Measurements from ENCODE around the gene NDUFB8. TPM values are rescaled to one million over a fixed set of nuclear protein-coding genes. Genes with fewer than 3 reads are reported as not detected.
"Not testable (repeated sequence)": the region's sequence is repeated elsewhere in the genome, so short reads cannot be mapped to it uniquely, and the experiment has no call there.

NDUFB8 gene
- 111 TPM for total RNA-seq

DNA sequence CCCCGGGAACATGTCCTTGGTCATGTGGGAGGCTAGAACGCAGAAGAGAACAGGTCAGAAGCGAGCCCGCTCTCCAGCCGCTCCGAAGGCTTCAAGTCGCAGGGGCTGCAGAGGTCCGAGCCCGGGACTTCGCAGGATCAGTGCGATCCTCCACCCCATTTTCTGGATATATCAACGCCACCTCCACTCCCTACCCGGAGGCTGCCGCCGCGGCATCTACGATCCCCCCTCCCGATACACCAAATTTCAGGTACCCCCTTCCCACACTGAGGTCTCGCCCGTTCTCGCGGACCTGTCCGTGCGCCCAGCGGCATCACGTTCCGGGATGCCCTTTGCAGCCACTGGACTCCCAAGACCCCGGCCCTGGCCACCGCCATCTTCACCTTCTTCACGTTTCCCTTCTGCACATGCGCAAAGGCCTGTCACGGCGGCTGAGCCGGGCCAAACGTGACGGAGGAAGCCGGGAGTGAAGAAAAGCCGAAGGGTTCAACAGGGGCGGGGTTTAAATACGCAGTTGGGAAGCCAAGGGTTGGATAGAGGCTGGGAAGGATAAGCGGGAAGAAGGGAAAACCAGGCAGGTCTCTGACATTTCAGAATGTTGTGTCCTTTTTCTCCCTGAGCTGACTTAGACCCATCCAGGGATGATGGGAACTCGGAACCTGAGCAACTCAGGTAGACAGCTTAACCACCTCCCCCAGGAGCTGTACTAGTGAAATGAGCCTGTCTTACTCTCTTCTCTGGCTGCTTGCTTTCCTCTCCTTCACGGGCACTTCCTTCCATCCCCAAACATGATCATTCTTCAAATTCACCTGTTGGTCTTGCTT lies at the start of gene NDUFB8:
Gene NDUFB8, minus strand, starts transcription at position 397 of the 824 bp plus-strand sequence. Its CDS starts 20 bp downstream, at position 377.
- DNase-seq: peak; percentile 55

DNA sequence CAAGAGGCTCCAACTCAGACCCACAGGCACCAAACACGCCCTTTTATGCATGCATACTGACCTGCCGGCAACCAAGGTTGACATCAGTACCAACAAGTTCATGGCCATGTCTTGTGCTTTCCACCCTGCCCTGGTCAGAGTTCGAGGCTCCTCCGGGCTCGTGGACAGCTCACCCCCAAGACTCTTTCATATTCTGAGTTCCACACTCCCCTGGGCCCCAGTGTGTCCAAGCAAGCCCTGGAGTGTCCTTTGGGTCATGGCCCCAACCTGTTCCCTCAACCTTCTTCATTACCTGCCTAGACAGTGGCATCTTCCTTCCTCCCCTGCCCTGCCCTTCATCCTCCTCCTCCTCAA lies 46.6 kb upstream of the NDUFB8 start:
- no peak for DNase-seq

DNA sequence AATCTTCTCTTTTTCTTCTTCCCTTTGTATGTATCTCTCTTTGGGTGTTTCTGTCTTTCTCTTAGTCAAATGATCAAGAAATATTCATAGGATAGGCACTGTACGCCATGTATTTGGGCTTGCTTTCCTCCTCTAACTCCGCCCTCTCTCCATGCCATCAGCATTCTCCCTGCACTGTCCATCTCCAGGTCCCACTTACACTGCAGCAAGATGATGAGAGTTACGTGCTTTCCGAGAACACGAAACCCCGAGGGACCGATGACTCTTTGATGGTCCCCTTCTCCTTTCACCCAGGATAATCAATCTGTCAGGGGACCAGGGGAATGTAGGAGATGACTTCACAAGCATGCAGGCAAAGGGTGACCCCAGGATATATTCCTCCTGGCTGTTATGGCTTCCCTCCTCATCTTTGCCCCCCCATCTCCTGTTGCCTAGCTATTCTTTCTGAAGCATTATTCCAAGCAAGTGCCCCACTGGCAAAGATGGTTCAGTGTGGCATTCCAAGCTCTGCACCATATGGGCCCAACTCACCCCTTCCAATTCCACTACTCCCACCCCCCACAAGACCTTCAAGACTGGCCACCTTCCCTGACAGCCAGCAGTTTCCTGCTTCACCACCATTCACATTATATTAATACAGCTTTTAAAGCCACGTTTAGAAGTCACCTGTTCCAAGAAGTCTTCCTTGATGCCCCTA lies 46.1 kb upstream of the NDUFB8 start:
- no peak for DNase-seq

DNA sequence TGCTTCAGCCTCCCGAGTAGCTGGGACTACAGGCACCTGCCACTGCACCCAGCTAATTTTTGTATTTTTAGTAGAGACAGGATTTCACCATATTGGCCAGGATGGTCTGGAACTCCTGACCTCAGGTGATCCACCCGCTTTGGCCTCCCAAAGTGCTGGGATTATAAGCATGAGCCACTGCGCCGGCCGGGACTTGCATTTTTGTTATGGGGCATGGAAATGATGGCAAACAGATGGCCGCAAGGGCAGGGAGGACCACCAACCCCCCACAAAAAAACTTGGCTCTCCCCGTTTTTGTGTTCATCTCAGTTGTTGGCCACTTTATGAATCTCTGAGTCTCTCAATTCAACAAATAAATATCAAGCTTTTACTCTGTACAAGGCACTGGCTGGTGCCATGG lies 45.5 kb upstream of the NDUFB8 start:
- not testable (repeated sequence) for DNase-seq

DNA sequence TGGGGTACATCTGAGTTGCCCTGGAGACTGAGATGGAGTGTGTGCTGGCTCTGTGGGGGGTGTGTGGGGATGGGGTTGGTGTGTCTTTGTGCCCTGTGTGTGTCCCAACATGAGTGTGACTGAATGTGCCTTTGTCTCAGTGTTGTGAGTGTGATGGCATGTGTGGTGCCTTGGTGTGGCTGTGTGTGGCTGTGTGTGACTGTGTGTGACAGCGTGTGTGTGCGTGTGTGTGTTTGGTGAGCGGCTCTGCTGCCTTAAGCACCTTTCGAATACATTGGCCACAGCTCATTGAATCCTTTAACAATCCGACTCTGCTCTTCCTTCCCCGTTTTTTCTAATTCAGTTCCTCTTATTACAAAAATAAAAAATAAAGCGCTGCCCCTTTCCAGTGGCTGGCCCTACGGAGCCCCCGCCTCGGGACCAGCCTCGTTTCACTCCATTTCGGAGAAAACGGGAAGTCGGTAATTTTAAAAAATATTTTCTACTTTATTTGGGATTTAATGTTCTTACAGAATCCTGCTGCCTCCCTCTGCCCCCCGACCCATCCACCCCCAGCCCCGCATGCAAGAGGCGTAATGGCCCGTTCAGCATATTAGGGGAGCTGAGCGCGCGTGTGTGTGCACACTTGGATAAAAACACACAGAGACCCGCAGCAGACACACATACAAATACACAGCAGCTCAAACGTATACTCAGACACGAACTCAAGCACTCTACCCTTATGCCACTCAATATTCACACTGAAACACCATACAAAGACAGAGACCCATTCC lies 41.6 kb upstream of the NDUFB8 start:
- no peak for DNase-seq

DNA sequence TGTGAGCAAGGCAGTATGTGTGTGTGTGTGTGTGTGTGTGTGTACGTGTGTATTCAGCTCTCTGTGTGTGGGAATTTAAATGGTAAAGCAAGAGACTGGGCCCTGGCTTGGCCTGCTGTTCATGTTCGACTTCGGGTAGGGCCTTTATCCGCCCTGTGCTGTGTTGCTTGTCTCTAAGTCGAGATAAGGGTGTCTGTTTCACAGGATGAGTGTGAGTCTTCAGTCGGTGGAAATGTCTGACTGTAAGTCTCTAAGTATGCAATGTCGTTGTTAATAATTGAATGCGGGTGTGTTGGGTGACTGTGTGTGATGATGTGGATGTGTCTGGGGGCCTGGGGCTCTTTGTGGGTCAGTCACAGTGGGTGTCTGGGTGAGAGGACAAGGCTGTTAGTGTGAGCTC lies 40.8 kb upstream of the NDUFB8 start:
- no peak for DNase-seq

DNA sequence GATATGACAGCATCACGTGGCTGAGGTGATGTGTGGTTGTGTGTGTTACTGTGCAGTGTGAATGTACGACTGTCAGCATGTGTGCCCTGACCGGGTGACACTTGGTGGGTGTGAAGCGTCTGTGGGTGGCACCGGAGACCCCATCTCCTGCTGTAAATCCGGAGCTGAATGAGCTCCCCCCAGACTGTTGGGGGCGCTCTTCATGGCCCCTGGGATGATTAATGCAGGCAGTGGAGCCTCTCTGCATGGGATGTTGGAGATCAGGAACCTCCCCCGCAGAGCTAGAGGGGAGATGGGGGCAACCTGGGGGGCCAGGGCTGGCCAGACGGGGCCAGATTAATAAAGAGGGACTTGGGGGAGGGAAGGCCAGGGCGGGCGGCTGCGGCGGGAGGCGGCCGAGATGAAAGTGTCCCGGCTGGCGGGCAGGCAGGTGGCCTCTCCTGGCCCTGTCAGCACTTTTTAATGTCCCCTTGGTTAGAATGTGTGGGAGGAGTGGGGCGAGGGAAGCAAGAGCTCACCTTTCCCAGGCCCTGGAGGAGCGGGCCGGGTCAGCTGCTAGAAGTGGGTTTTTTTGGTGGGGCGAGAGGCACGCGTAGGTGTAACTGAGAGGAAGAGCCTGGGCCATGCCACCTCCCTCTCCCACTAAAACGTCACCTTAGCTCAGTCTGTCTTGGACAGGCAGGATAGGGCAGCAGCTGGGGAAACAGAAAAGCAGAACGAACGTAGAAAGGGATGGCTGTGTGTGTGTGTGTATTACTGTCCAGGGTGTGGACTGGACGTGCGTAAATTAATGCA lies 40.2 kb upstream of the NDUFB8 start:
- DNase-seq: no peak

DNA sequence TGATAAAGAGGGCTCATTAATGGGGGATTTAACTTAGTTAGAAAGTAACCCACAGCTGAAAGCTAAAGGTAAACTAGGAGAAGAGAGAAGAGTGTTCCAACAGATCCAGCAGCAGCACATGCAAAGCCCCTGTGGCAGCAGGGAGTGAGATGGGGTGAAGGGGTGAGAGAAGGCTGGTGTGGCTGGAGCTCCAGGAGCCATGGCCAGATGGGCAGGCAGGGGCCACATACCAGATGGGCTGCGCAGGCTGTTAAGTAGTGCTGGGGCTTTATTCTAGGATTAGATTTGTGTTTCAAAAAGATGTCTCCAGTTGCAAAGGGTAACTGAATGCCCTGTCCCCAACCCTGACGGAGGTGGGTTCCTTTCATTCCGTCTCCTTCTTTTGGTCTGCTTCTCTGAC lies 39.2 kb upstream of the NDUFB8 start:
- DNase-seq: no peak

DNA sequence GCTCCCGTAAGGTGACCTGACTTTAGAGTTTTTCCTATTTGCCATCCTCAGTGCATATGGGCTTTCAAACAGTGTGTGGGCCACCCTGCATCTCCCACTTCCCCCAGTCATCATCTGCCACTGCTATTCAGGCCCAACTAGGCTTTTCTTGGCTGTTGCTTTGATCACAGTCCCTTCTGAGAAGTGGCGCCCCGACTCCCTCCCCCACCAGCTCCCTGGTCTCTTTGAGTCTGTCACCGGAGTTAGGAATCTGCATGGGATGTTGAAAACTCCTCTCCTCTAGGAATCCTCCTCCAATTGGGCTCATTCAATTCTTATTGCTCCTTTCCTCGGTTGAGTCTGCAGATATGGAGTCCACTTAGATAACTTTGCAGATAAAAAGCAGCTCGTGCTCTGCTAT lies 38.2 kb upstream of the NDUFB8 start:
- DNase-seq: no peak

DNA sequence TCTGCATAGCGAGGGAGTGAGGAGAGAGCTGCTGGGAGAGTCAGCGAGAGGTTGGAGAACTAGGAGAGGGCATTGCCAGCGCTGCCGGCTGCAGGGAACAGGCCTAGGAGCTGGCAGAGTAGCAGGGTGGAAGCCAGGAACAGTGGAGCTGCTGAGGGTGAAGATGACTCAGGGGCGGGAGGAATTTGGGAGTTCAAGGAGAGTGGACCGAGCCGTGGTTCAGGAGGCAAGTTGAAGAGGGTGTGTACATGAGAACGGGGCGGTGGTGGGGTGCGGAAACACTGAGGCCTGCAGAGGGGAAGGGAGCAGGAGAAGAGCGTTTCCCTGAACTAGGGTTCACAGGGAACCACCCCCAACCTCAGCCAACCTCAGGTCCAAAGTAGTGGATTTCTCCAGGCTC lies 37.6 kb upstream of the NDUFB8 start:
- DNase-seq: no peak

DNA sequence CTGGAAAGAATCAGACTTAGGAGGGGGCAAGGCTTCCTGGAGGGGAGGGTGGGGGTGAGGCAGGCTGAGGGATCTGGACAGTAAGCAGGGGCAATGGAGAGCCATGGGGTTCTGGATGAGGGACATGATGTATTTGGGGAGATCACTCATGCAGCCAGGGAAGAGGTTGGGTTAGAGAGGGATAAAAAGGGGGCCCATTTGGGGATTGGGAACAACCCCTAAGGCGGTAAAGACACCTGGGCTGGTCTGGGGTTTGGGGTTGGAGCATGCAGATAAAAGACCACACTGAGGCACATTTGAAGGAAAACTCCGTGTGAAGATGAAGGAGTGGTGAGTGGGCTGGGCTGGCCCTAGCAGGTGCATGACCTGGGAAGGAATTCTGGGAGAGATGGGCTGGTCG lies 36.9 kb upstream of the NDUFB8 start:
- no peak for DNase-seq

DNA sequence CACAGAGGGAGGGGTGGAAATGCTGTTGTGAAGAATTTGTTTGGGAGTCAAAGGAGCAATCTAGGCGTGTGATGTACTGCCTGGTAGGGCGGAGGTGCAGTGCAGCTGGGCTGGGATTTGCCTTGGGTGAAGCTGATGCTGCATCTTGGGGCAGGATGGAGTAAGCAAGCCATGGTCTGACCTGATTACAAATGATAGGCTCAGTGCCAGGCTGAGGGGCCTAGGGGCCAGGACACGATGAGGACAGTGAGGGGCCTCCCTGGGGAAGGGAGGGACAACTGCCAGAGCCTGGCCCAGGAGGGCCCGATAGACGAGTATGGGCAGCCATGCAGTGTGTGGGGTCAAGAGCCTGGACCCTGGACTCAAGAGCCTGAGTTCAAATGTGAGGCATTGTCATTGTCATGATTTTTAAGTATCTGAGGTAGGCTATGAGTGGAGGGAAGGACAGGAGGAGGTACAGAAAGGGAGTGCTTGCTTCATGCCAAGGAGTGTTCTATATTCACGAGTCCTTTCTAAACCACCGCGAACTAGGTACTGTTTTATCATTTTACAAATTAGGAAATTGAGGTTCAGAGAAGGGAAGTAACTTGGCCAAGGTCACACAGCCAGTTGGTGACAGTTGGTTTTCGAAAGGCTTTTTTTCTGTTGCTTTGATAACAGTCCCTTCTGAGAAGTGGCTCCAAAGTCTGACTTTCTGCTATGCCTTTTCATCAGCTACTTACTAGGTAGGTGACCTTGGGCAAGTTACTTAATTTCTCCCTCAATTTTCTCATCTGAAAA lies 35.7 kb upstream of the NDUFB8 start:
- no peak for DNase-seq

DNA sequence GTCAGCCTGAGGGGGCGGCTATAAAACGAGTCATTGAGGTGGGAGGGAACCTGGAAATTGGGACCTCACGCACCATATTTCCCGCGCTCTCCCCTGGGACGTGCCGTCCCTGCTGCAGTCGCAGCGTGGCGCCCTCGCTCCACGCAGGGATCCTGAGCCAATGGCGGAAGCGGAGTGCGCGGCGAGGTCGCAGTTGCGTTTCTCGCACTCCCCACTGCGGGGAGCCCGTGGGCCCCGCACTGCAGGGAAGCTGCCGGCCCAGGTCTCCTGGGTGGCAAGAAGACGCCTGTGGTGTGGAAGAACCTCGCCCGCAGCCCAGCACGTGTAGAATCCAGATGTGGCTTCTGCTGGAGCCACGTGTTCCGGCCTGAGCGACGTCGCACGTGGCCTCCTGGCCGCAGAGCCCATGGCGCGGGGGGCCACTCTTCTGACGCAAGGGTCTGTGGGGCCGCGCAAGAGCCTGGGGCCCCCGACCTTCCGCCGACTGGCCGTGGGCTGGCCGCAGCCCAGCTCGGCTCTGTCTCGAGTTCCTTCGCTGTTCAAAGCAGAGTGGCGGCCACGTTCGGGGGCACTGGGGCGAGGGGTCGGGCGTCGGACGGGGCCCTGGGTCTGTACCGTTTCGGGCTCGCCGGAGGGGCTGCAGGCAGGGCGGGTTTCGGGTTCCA lies 32.5 kb upstream of the NDUFB8 start:
- peak; percentile 60 for DNase-seq

DNA sequence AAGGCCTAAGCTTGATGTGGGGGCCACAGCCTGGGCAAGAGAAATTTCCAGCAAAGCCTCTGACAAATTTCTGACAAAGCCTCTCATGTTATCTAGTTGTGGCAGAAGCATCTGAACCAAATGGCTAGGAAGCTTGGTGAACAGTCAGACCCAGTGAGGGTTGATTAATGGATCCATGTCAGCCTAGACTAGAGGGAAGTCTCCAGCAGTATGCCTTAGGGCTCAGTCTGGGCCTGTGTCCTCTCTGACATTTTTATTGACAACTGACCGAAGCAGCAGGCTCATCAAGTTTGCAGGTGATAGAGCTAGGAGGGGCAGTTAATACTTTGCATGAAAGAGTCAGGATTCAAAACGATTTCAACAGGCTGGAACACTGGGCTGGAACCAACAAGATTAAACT lies 31.3 kb upstream of the NDUFB8 start:
- DNase-seq: no peak

DNA sequence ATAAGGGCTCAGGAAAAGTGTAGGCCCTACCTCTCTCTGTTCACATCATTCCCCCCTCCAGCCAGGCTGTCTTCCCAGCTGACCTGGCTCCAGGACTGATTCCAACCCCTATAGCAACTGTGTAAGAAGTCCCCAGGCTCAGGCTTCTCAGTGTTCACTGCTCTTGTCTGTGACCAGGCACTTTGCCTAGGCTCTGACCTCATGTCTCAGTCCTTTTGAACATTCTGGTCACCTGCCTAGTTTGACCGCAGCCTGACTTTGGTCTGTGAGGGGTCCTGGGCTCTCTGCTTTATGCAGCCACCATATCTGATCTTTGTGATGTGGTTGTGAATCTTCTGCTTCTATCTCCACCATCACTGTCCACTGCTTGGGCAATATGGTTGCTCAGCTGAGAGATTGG lies 30.6 kb upstream of the NDUFB8 start:
- DNase-seq: no peak

DNA sequence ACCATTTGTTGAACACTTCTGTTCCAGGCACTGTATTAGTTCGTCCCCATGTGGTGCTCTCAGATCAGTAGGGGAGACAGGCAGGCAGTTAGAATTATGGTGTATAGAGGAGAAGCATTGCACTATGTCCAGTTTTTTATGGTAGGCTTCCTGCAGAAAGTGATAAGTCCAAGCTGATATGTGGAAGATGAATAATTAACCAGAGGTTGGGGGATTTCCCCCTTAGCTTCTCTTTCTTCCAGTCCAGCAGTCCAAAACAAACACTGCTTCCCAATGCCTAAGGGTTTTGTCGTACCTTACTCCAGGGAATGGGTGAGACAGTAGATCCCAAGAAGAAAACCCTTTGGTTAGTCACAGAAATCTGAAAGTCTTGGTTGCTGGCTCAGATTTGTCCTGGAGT lies 25.2 kb upstream of the NDUFB8 start:
- DNase-seq: no peak

DNA sequence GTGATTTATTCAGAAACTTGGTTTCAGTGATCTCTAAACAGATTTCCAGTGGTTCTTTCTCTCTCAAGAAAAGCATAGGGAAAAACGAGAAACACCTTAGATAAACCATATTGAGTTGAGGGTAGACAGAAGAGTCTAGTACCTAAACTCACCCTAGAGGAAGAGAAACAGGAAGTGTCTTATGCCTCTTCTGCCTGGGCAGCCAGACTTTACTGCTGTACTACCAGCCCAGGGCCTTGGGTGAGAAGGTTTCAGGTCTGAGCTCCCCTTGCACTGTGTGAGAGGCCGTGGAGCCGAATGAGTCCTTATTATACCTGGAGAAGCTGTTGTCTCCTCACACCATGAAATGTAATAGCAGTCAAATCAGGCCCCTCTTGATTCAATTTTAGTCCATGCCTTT lies 24.3 kb upstream of the NDUFB8 start:
- DNase-seq: no peak

DNA sequence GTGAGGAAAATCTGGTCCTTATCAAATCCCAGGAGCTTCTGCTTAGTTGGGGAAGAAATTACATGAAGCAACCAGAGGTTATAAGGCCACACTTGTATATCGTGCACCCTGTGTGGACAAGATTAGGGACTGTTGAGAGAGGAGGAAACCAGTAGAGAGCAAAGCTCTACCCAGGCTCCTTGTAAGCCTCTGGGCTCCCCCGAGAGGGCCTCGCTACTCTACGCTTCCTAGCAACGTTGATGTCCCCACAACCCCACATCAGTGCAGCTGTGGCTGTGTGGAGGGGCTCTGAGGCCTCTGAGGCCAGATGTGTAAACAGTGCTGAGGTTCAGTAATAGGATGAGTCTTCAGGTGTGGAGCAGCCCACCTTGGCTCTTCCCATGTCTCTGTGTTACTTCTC lies 22.1 kb upstream of the NDUFB8 start:
- no peak for DNase-seq

DNA sequence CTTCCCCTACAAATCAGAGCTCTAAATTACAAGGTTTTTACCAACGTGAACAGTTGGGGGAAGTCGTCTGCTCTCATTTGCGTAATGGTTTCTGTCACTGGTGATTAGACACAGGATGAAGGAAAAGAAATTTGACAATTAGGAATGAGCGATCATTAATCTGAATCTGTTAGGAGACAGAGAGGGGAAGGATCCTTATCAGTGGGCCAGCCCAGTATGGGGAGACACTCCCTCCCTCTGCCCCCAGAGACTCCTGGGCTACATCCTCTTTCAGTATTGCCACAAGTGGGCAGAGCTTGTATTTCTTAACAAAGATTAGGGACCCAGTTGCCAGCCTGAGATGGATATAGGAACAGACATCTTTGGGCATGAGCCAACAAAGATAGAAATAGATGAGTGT lies 21.5 kb upstream of the NDUFB8 start:
- DNase-seq: no peak

DNA sequence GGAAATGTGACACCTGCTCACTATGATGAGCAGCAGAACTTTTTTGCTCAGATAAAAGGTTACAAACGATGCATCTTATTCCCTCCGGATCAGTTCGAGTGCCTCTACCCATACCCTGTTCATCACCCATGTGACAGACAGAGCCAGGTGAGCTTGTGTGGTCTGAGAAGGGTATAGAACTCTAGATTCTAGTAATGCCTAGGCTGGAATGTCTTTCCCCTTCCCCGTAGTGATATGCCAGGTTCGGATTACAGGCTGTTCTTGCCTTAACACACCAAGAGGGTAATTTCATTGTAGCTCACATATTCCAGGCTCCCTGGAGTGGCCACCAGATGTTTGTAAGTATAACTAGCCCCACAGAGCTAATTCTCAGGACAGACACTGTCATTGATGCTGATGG lies 15.3 kb upstream of the NDUFB8 start:
- DNase-seq: no peak

DNA sequence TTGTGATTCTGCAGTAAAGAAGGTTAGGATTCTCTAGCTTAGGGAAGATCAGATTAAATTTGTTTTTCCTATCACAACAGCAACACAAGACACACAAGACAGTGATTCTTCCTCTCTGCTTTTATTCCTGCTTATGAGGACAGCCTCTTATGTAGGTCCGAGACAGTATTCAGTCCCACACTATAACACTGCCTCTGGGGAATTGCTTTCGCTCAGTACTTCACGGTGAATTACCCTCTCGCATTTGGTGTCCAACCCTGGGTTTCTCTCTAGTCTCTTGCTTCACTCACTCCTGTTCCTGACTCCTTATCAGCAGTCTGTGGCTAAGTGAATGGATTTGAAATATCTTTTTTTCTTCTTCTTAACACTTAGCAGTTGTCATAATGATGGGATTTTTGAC lies 7.8 kb upstream of the NDUFB8 start:
- DNase-seq: no peak

All from skin of body (tissue), 2 donors.